ENCODE measurements around the gene CIC.

Gene CIC

DNA sequence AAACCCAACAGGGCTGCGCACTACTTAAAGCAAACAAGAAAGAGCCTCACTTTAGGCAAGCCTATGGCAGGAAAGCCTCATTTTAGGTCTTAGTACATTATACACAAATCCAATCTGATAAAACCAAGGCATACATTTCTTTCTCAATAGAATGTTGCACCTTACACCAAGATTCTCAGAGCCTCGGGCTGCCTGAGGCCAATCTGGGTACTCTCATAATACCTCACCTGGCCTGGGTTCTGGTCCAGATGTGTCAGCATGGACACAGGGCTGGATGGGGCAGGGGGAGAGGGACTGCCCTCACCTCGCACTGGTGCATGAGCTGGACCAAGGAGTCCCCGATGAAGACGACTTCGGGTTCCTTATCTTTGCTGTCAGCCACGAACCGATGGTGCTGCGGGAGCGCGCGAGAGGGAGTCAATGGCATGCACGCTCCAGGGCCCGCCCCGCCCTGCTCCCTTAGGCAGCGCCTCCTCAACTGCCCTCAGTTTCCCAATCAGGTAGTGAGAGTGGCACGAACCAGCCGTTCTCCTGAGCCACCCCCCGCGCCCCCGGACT, 32.7 kb downstream of the CIC start, which contains the start of gene PRR19:
PRR19 (plus strand) TSS at position 487 of the 558 bp plus-strand sequence. CDS start 7,453 bp downstream, outside the sequence.
- peaks cover 13% of the 10 kb centered on the region for H3K4me1 ChIP-seq (ENCODE audit: low read depth, poor library complexity, severe bottlenecking)
- peak within 1 kb of the TSS; percentile 83 for H3K4me2 ChIP-seq
- H3K9ac ChIP-seq, result peak within 1 kb of the TSS; percentile 62; the same call in 1 of the 2 replicates
- H3K4me3 ChIP-seq (IDR thresholded peaks at IDR 0.05; ENCODE audit: insufficient read depth, low read depth, low read length), result no peak within 1 kb of the TSS
- no peaks in the 10 kb centered on the region for H3K79me2 ChIP-seq (ENCODE audit: insufficient read depth, low read depth)
- peak within 1 kb of the TSS; percentile 96 for H2AFZ ChIP-seq (ENCODE audit: low read depth)
- H3K36me3 ChIP-seq (ENCODE audit: insufficient read depth), result no peaks in the 10 kb centered on the region
- H3K27me3 ChIP-seq (ENCODE audit: insufficient read depth, low read depth), result no peaks in the 10 kb centered on the region
- H3K27ac ChIP-seq, result no peak within 1 kb of the TSS; the same call in 1 of the 2 replicates
- TF ChIP-seq, protein P1, sequence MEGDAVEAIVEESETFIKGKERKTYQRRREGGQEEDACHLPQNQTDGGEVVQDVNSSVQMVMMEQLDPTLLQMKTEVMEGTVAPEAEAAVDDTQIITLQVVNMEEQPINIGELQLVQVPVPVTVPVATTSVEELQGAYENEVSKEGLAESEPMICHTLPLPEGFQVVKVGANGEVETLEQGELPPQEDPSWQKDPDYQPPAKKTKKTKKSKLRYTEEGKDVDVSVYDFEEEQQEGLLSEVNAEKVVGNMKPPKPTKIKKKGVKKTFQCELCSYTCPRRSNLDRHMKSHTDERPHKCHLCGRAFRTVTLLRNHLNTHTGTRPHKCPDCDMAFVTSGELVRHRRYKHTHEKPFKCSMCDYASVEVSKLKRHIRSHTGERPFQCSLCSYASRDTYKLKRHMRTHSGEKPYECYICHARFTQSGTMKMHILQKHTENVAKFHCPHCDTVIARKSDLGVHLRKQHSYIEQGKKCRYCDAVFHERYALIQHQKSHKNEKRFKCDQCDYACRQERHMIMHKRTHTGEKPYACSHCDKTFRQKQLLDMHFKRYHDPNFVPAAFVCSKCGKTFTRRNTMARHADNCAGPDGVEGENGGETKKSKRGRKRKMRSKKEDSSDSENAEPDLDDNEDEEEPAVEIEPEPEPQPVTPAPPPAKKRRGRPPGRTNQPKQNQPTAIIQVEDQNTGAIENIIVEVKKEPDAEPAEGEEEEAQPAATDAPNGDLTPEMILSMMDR (conservative IDR thresholded peaks at IDR 0.05; ENCODE audit: low read depth, low read length), result no peak
- H4K20me1 ChIP-seq (ENCODE audit: insufficient read depth), result no peaks in the 10 kb centered on the region

DNA sequence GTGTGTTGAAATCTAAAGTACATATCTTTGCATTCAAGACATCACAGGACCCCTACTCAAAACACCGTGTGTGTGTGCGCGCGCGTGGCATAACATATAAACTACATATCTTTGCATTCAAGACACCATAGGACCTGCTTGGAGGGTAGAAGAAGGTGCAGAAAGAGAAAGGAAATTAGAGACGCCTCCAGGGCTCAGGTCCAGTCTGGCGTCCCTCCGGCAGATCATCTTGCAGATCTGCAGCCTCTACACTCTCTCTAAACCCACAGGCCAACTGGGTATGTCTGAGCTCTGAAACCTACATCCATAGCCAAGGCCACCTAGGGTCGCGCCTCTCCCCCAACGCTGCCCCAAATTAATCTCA, 34.0 kb downstream of the CIC start:
- Histone ChIP-seq H3K4me3 (IDR thresholded peaks at IDR 0.05; ENCODE audit: insufficient read depth, low read depth, low read length) (no peak overlapping the region), H3K27me3 (ENCODE audit: insufficient read depth, low read depth) (no peaks in the 10 kb centered on the region; the same call in 1 of the 2 replicates), H3K36me3 (ENCODE audit: insufficient read depth) (no peaks in the 10 kb centered on the region), H3K27ac (no peak overlapping the region; the same call in 1 of the 2 replicates), H3K9ac (peak overlapping the region; percentile 62; the same call in 1 of the 2 replicates), H3K4me2 (peak overlapping the region; percentile 83), H3K79me2 (ENCODE audit: insufficient read depth, low read depth) (no peaks in the 10 kb centered on the region), H3K4me1 (ENCODE audit: low read depth, poor library complexity, severe bottlenecking) (peaks cover 13% of the 10 kb centered on the region), H2AFZ (ENCODE audit: low read depth) (peak overlapping the region; percentile 96), H4K20me1 (ENCODE audit: insufficient read depth) (no peaks in the 10 kb centered on the region)
- TF ChIP-seq, protein P1 (conservative IDR thresholded peaks at IDR 0.05; ENCODE audit: low read depth, low read length), result no peak

DNA sequence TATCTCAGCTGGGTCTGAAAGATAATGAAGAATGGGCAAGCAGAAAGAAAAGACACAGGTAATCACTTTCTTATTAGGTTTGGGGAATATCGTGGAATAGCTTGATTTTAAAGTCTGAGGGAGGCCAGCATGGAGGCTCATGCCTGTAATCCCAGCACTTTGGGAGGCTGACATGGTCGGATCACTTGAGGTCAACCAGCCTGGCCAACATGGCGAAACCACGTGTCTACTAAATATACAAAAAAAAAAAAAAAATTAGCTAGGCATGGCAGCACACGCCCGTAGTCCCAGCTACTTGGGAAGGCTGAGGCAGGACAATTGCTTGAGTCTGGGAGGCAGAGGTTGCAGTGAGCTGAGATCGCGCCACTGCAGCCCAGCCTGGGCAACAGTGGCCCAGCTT, 34.8 kb downstream of the CIC start:
- Histone ChIP-seq H3K4me3 (IDR thresholded peaks at IDR 0.05; ENCODE audit: insufficient read depth, low read depth, low read length) (no peak overlapping the region), H3K9ac (no peak overlapping the region), H4K20me1 (ENCODE audit: insufficient read depth) (no peaks in the 10 kb centered on the region), H3K79me2 (ENCODE audit: insufficient read depth, low read depth) (no peaks in the 10 kb centered on the region), H3K4me1 (ENCODE audit: low read depth, poor library complexity, severe bottlenecking) (peaks cover 13% of the 10 kb centered on the region), H3K27me3 (ENCODE audit: insufficient read depth, low read depth) (no peaks in the 10 kb centered on the region; the same call in 1 of the 2 replicates), H2AFZ (ENCODE audit: low read depth) (no peak overlapping the region), H3K36me3 (ENCODE audit: insufficient read depth) (no peaks in the 10 kb centered on the region), H3K27ac (no peak overlapping the region), H3K4me2 (0 out of 2 replicates have a peak overlapping the region, but pooled peaks have one; percentile 83)
- TF ChIP-seq, protein P1 (conservative IDR thresholded peaks at IDR 0.05; ENCODE audit: low read depth, low read length), result no peak

DNA sequence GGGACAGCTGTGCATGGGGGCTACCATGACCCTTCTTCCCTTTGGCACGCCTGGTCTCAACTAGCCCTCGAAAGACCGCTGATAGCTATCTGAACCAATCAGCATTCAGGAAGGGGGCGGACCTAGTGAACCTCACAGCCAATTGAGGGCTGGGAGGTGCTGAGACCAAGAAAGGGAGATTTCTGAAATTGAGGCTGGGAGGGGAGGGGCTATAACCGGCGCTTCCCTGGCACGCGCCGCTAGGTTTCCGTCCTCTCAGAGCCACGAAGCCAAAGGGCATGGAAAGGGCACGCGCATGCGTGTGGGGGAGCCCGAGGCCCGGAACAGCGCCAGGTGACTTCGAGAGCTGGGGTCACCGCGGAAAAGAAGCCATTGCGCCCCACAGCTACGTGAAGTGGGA, 37.6 kb downstream of the CIC start:
- Histone ChIP-seq H3K9ac (no peak overlapping the region), H2AFZ (ENCODE audit: low read depth) (no peak overlapping the region), H3K4me1 (ENCODE audit: low read depth, poor library complexity, severe bottlenecking) (peaks cover 10% of the 10 kb centered on the region), H3K4me2 (no peak overlapping the region), H3K27me3 (ENCODE audit: insufficient read depth, low read depth) (peaks cover 9% of the 10 kb centered on the region; the same call in 1 of the 2 replicates), H3K27ac (no peak overlapping the region), H3K79me2 (ENCODE audit: insufficient read depth, low read depth) (no peaks in the 10 kb centered on the region), H4K20me1 (ENCODE audit: insufficient read depth) (no peaks in the 10 kb centered on the region), H3K4me3 (IDR thresholded peaks at IDR 0.05; ENCODE audit: insufficient read depth, low read depth, low read length) (no peak overlapping the region), H3K36me3 (ENCODE audit: insufficient read depth) (no peaks in the 10 kb centered on the region)
- TF ChIP-seq, protein P1 (conservative IDR thresholded peaks at IDR 0.05; ENCODE audit: low read depth, low read length), result no peak
